Mesenchymal stem cell (in vitro differentiated cells and primary cell): ENCODE results near the gene GRIK2.

Source experiments
- DNase-seq: peaks from one replicate; pipeline ENCODE4 v3.0.0-alpha.2; 2013
- H2AFZ ChIP-seq: one replicate; pipeline ENCODE4 v1.6.1; 2013; ENCODE audit warnings: low read depth, mild to moderate bottlenecking, control low read depth, inconsistent platforms, low read length, moderate library complexity
- H2AK5ac ChIP-seq: 2 replicates; pipeline ENCODE4 v1.6.1; 2013; ENCODE audit warnings: low read length, moderate library complexity, mild to moderate bottlenecking, inconsistent platforms; ENCODE audit not compliant: severe bottlenecking
- H2BK120ac ChIP-seq: one replicate; pipeline ENCODE4 v1.6.1; 2013; ENCODE audit warnings: low read depth, mild to moderate bottlenecking, inconsistent platforms, low read length, moderate library complexity
- H2BK12ac ChIP-seq, 2 experiments: one replicate each; pipeline ENCODE4 v1.6.1; 2013; ENCODE audit warnings: inconsistent platforms in 2 of 2, low read length in 2 of 2, mild to moderate bottlenecking in 2 of 2, moderate library complexity in 2 of 2, control low read depth in 1 of 2
- H2BK15ac ChIP-seq: one replicate; pipeline ENCODE4 v1.6.1; 2013; ENCODE audit warnings: mild to moderate bottlenecking, low read depth, inconsistent platforms; ENCODE audit not compliant: poor library complexity, severe bottlenecking
- H2BK5ac ChIP-seq: 2 replicates; pipeline ENCODE4 v1.6.1; 2013; ENCODE audit warnings: low read depth, mild to moderate bottlenecking, low read length, control low read depth, inconsistent platforms; ENCODE audit not compliant: poor library complexity, severe bottlenecking
- H3K14ac ChIP-seq, 2 experiments: one replicate each; pipeline ENCODE4 v1.6.1; 2013; ENCODE audit warnings: inconsistent platforms in 2 of 2, low read length in 2 of 2, control low read depth in 1 of 2, mild to moderate bottlenecking in 1 of 2, moderate library complexity in 1 of 2
- H3K18ac ChIP-seq, 2 experiments: one replicate each; pipeline ENCODE4 v1.6.1; 2013; ENCODE audit warnings: inconsistent platforms in 2 of 2, low read length in 2 of 2, control low read depth in 1 of 2, low read depth in 1 of 2, mild to moderate bottlenecking in 1 of 2
- H3K23ac ChIP-seq, 2 experiments: one replicate each; pipeline ENCODE4 v1.6.1; 2013; ENCODE audit warnings: inconsistent platforms in 2 of 2, low read length in 2 of 2, mild to moderate bottlenecking in 2 of 2, moderate library complexity in 2 of 2, control low read depth in 1 of 2
- H3K27ac ChIP-seq: 2 replicates; pipeline ENCODE4 v1.5.1; 2013; ENCODE audit warnings: mild to moderate bottlenecking, moderate library complexity, low read length, control low read depth, inconsistent platforms; ENCODE audit not compliant: poor library complexity, severe bottlenecking
- H3K27me3 ChIP-seq, 2 experiments: 2 replicates each; pipeline versions ENCODE4 v1.6.1 to v1.7.0; 2013; ENCODE audit warnings: low read length in 2 of 2, mild to moderate bottlenecking in 2 of 2, moderate library complexity in 2 of 2, control low read depth in 1 of 2, inconsistent platforms in 1 of 2; ENCODE audit not compliant: control insufficient read depth in 1 of 2, insufficient read depth in 1 of 2
- H3K36me3 ChIP-seq, 2 experiments: 2 replicates each; pipeline versions ENCODE4 v1.6.1 to v1.7.0; 2013; ENCODE audit warnings: low read length in 2 of 2, control low read depth in 1 of 2, inconsistent platforms in 1 of 2, low read depth in 1 of 2, mild to moderate bottlenecking in 1 of 2; ENCODE audit not compliant: insufficient read depth in 2 of 2, control insufficient read depth in 1 of 2
- H3K4ac ChIP-seq, 2 experiments: one replicate each; pipeline ENCODE4 v1.6.1; 2013; ENCODE audit warnings: inconsistent platforms in 2 of 2, low read length in 2 of 2, mild to moderate bottlenecking in 2 of 2, moderate library complexity in 2 of 2, control low read depth in 1 of 2, low read depth in 1 of 2
- H3K4me1 ChIP-seq: 2 replicates; pipeline ENCODE4 v1.6.1; 2013; ENCODE audit warnings: low read depth, low read length, control low read depth; ENCODE audit not compliant: control insufficient read depth, insufficient read depth
- H3K4me2 ChIP-seq: 2 replicates; pipeline ENCODE4 v1.6.1; 2013; ENCODE audit warnings: low read length, mild to moderate bottlenecking, inconsistent platforms; ENCODE audit not compliant: poor library complexity, severe bottlenecking
- H3K4me3 ChIP-seq, 2 experiments: 2 replicates each; pipeline versions ENCODE4 v1.5.1 to v1.7.0; 2013; ENCODE audit warnings: low read length in 2 of 2, mild to moderate bottlenecking in 2 of 2, control low read depth in 1 of 2, low read depth in 1 of 2; ENCODE audit not compliant: insufficient read depth in 1 of 2
- H3K79me1 ChIP-seq: replicated peaks from 2 replicates; pipeline ENCODE4 v1.6.1; 2013; ENCODE audit warnings: mild to moderate bottlenecking, control low read depth, low read length, inconsistent platforms; ENCODE audit not compliant: poor library complexity, severe bottlenecking
- H3K9ac ChIP-seq: 2 replicates; pipeline ENCODE4 v1.7.0; 2013; ENCODE audit warnings: mild to moderate bottlenecking, low read length, moderate library complexity
- H3K9me3 ChIP-seq: 2 replicates; pipeline ENCODE4 v1.7.0; 2013; ENCODE audit warnings: mild to moderate bottlenecking, low read length; ENCODE audit not compliant: control insufficient read depth
- H4K8ac ChIP-seq: one replicate; pipeline ENCODE4 v1.6.1; 2013; ENCODE audit warnings: inconsistent platforms, mild to moderate bottlenecking, low read length, moderate library complexity
- H4K91ac ChIP-seq: one replicate; pipeline ENCODE4 v1.6.1; 2013; ENCODE audit warnings: mild to moderate bottlenecking, low read length, inconsistent platforms
- WGBS: methylation state at CpG from one replicate; pipeline ENCODE4 v1.1.7; 2013; ENCODE audit warnings: mixed read lengths; 5-methylcytosine and 5-hydroxymethylcytosine counted together

Gene GRIK2

GRCh38 chr6:101741474-101742171 lies 348.1 kb downstream of the GRIK2 start:
- Histone ChIP-seq H3K4me1 (no peaks in the 10 kb centered on the region), H3K23ac (no peak overlapping the region), H2BK12ac (no peak overlapping the region), H2AK5ac (no peak overlapping the region), H3K27ac (no peak overlapping the region), H3K79me1 (no peaks in the 10 kb centered on the region), H3K18ac (no peak overlapping the region), H2AFZ (no peak overlapping the region), H3K14ac (no peak overlapping the region), H2BK15ac (no peak overlapping the region), H2BK5ac (no peak overlapping the region), H3K4ac (no peak overlapping the region), H2BK120ac (no peak overlapping the region), H3K36me3 (no peaks in the 10 kb centered on the region), H4K91ac (no peak overlapping the region), H3K27me3 (no peaks in the 10 kb centered on the region), H3K9me3 (no peaks in the 10 kb centered on the region), H4K8ac (no peak overlapping the region), H3K9ac (no peak overlapping the region), H3K4me3 (no peak overlapping the region), H3K4me2 (no peak overlapping the region)
- DNase-seq, result no peak
- 58% methylated on average over 2 of the region's 2 CpGs for WGBS

- Histone ChIP-seq H3K14ac (no peak overlapping the region), H3K9ac (no peak overlapping the region), H2BK120ac (no peak overlapping the region), H3K27ac (no peak overlapping the region), H3K27me3 (no peaks in the 10 kb centered on the region), H3K4me2 (no peak overlapping the region), H3K9me3 (no peaks in the 10 kb centered on the region), H2BK12ac (no peak overlapping the region), H2AFZ (no peak overlapping the region), H2BK15ac (no peak overlapping the region), H4K91ac (no peak overlapping the region), H4K8ac (no peak overlapping the region), H3K18ac (no peak overlapping the region), H2AK5ac (no peak overlapping the region), H3K23ac (no peak overlapping the region), H3K36me3 (no peaks in the 10 kb centered on the region), H3K4me1 (no peaks in the 10 kb centered on the region), H3K4me3 (no peak overlapping the region), H3K79me1 (no peaks in the 10 kb centered on the region), H3K4ac (no peak overlapping the region), H2BK5ac (no peak overlapping the region)
- DNase-seq, result no peak
Observed at GRCh38 chr6:101747160-101747559, 353.7 kb downstream of the GRIK2 start.

GRCh38 chr6:101747716-101748115 lies 354.2 kb downstream of the GRIK2 start:
- Histone ChIP-seq H2AK5ac (no peak overlapping the region), H2BK5ac (no peak overlapping the region), H4K91ac (no peak overlapping the region), H2BK12ac (no peak overlapping the region), H3K4me2 (no peak overlapping the region), H3K36me3 (no peaks in the 10 kb centered on the region), H3K4me1 (no peaks in the 10 kb centered on the region), H3K18ac (no peak overlapping the region), H2BK15ac (no peak overlapping the region), H3K4me3 (no peak overlapping the region), H3K27me3 (no peaks in the 10 kb centered on the region), H2AFZ (no peak overlapping the region), H3K9me3 (no peaks in the 10 kb centered on the region), H3K9ac (no peak overlapping the region), H3K27ac (no peak overlapping the region), H2BK120ac (no peak overlapping the region), H3K4ac (no peak overlapping the region), H3K14ac (no peak overlapping the region), H3K79me1 (no peaks in the 10 kb centered on the region), H4K8ac (no peak overlapping the region), H3K23ac (no peak overlapping the region)
- no CpG with 5 or more reads among the region's 1 CpG for WGBS
- no peak for DNase-seq

DNA sequence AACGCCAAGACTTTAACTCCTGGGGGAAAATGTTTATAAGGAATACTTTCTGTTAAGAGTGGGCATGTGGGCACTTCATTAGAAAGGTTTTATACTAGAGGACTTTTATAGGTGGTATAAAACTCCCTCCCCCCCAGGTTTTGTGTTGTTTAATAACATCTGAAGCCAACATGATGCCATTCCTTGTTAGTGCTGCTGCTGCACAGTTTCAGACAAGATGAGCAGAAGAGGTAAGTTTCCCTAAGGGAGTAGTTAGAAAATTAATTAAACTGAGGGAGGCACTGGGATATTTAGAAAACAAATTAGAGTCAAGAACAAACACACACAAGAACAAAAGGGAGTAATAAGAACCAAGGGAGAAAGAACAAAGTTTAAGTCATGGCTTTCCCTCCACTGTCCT lies 362.4 kb downstream of the GRIK2 start:
- no peak overlapping the region for H2BK15ac ChIP-seq
- DNase-seq, result no peak
- H3K36me3 ChIP-seq, result no peaks in the 10 kb centered on the region
- no peak overlapping the region for H2AFZ ChIP-seq
- H3K9me3 ChIP-seq, result no peaks in the 10 kb centered on the region
- no peak overlapping the region for H4K8ac ChIP-seq
- H3K18ac ChIP-seq, result no peak overlapping the region
- H3K4ac ChIP-seq, result no peak overlapping the region
- H2BK120ac ChIP-seq, result no peak overlapping the region
- no peak overlapping the region for H3K9ac ChIP-seq
- no peaks in the 10 kb centered on the region for H3K27me3 ChIP-seq
- H3K14ac ChIP-seq, result no peak overlapping the region
- no peak overlapping the region for H3K4me2 ChIP-seq
- no peaks in the 10 kb centered on the region for H3K4me1 ChIP-seq
- H2AK5ac ChIP-seq, result no peak overlapping the region
- no peaks in the 10 kb centered on the region for H3K79me1 ChIP-seq
- H3K4me3 ChIP-seq, result no peak overlapping the region
- H4K91ac ChIP-seq, result no peak overlapping the region
- WGBS, result 100% methylated on average over 1 of the region's 1 CpG
- no peak overlapping the region for H3K27ac ChIP-seq
- H2BK12ac ChIP-seq, result no peak overlapping the region
- no peak overlapping the region for H3K23ac ChIP-seq
- no peak overlapping the region for H2BK5ac ChIP-seq
